Activated naive CD4-positive, alpha-beta T cell treated with anti-CD3 and anti-CD28 coated beads, Interleukin-2, amount 50 U/mL, for 16 hours (primary cell): Measurements from ENCODE around the gene FLAD1.

Source experiments
- DNase-seq: peaks from one replicate; pipeline ENCODE4 v3.0.0-alpha.2; 2020

FLAD1 gene

GRCh38 chr1:155005076-155006011 is 22.2 kb downstream of the FLAD1 start:
- DNase-seq: peak; percentile 29

DNA sequence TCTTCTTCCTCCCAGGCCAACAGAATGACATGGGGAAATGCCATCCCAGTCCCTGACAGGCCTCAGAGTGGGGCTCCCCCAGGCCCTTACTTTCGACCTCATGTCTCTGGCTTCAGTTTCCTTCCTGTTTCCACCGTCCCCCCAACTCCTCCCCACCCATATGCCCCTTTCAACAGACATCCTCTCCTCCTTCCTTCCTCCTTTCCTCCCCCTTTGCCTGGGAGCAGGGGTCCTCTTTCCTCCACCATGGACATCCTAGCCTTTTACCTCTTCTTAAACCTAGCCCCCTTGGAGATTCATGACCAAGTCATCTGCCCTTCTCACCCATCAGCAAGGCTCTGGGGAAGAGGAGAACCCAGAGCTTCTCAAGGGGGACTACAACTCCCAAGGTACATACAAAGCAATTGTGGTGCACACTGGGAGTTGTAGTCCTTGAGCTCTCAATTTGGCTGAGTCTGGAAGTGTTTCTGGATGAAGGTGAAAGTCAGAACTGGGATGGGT is 23.5 kb downstream of the FLAD1 start:
- peak; percentile 26 for DNase-seq

DNA sequence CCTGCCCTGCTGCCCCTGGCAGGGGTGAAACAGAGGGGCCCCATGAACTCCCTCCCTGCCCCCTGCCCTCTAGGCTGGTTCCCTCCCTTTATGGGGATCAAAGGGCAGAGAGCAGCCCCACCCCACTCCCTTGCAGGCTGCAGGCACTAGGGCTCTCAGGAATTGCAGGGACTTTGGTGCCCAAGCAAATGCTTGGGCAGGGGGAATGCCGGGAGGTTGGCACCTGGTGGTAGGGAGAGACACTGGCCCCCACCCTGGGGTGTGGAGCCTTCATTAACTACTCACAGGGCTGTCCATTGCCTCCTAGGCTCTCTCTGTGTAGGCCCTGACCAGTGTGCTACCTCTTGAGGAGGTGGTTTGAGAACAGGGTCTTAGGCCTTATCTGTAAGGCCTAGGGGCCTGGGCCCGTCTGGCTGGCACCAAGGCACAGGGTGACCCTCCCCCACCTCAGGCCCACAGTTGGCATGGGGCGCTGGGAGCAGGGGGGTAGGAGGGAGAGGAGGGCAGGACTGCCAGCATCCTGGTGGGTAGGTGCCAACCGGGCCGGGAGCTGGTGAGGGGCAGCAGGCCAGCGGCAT is 24.2 kb downstream of the FLAD1 start:
- peak; percentile 9 for DNase-seq

DNA sequence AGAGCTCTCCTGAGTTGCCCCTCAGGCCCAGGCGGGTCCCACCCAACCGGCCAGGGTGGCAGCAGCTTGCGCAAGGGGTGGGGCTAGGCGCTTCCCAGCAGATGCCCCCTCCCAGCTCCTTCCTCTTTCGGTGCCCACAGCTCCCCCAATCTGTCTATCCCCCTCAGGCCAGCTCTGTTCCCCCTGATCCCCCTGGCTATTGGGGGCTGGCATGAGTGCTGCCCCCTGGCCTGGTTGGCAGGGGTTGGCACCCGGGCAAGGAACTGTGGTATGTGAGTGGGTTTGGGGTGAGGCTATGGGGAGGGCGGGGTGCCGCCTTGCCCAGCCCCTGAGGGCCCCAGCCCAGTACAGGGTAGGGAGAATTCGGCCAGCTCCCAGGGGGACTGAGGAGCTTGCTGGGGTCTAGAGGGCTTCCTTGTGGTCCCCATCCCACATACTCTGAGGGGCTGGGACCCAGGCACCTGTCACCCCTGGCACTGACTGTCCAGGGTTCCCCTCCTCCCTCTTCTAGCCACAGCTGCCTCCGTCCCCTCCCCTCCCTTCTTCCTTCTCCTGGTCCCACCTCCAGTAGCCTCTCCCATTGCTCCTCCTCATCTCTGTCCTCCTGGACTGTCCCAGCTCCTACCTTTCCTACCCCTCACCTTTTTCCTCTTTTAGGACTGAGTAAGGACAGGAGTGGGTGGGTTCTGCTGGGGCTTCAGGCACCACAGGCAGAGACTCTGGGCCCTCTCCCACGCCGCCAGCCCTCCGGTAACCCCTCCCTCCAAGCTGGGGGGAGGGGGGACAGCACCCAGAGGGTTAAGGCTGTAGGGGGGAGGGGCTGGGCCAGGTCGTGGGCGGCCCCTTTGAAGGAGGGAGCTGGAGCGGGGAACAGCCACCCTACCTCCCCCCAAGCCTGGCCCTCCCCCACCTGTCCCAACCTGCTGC is 25.1 kb downstream of the FLAD1 start:
- DNase-seq: peak; percentile 75

DNA sequence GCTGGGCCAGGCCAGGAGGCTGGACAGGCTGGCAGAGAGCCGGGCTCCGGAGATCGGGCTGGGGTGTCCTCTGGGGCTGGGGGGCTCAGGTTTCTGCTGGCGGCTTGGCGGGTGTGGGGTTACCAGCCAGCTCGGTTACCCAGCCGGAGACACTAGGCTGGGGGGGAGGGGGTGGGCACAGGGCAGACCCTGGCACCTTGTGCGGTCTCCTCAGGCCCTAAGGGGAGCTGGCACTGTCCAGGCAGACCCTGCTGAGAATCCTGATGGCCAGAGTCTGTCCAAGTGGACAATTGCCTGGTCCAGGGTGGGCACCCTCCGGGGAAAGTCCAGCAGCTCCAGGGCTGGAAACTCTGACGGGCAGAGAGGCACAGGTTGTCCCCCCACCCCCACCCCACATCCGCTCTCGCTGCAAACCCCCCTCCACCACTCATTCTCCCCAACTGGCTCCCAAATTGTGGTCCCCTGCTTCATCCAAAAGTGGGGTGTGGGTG is 26.1 kb downstream of the FLAD1 start:
- peak; percentile 29 for DNase-seq

- DNase-seq: no peak
These were observed 26.6 kb downstream of the FLAD1 start for GRCh38 chr1:155009742-155010141.

GRCh38 chr1:155010211-155010918 is 27.2 kb downstream of the FLAD1 start:
- peak; percentile 16 for DNase-seq

DNA sequence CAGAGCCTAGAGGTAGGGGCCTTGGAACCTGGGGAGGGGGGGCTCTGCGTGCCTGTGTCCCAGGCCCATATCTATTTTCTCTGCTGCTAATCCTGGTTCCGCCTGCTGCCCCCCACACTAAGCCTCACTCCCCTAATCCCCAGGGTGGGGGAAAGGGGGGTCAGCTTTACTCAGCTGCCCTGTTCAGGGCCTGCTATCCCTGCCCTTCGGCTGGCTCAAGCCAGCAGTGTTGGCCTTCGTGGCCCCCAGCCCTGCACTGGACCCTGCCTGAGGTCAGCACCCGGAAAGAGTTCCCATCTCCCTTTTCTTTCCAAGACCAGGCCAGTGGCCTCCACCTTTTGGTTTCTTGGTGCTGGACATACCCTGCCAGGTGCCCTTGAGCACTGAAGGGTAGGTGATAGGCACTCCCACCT is 27.9 kb downstream of the FLAD1 start:
- DNase-seq: no peak

- DNase-seq: peak; percentile 8
These were observed 28.4 kb downstream of the FLAD1 start for GRCh38 chr1:155011437-155012025.

- peak; percentile 39 for DNase-seq
These were observed 28.9 kb downstream of the FLAD1 start for GRCh38 chr1:155012026-155012546.

- DNase-seq: peak; percentile 12
These were observed 29.8 kb downstream of the FLAD1 start for GRCh38 chr1:155012776-155013602.

- DNase-seq: peak; percentile 20
These were observed 30.5 kb downstream of the FLAD1 start for GRCh38 chr1:155013632-155014031.

DNA sequence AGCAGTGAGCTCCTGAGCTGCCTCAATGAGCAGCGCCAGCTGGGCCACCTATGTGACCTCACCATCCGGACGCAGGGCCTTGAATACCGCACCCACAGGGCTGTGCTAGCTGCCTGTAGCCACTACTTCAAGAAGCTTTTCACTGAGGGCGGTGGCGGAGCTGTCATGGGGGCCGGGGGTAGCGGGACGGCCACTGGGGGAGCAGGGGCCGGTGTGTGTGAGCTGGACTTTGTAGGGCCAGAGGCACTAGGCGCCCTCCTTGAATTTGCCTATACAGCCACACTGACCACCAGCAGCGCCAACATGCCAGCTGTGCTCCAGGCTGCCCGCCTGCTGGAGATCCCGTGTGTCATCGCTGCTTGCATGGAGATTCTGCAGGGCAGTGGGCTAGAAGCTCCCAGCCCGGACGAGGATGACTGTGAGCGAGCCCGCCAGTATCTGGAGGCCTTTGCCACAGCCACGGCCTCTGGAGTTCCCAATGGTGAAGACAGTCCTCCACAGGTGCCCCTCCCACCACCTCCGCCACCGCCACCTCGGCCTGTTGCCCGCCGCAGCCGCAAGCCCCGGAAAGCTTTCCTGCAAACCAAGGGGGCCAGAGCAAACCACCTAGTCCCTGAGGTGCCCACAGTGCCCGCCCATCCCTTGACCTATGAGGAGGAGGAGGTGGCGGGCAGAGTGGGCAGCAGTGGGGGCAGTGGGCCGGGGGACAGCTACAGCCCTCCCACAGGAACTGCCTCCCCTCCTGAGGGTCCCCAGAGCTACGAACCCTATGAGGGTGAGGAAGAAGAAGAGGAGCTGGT is 31.8 kb downstream of the FLAD1 start:
- peak; percentile 7 for DNase-seq

- no peak for DNase-seq
These were observed 32.5 kb downstream of the FLAD1 start for GRCh38 chr1:155015527-155016230.

- no peak for DNase-seq
These were observed 33.2 kb downstream of the FLAD1 start for GRCh38 chr1:155016231-155016831.

DNA sequence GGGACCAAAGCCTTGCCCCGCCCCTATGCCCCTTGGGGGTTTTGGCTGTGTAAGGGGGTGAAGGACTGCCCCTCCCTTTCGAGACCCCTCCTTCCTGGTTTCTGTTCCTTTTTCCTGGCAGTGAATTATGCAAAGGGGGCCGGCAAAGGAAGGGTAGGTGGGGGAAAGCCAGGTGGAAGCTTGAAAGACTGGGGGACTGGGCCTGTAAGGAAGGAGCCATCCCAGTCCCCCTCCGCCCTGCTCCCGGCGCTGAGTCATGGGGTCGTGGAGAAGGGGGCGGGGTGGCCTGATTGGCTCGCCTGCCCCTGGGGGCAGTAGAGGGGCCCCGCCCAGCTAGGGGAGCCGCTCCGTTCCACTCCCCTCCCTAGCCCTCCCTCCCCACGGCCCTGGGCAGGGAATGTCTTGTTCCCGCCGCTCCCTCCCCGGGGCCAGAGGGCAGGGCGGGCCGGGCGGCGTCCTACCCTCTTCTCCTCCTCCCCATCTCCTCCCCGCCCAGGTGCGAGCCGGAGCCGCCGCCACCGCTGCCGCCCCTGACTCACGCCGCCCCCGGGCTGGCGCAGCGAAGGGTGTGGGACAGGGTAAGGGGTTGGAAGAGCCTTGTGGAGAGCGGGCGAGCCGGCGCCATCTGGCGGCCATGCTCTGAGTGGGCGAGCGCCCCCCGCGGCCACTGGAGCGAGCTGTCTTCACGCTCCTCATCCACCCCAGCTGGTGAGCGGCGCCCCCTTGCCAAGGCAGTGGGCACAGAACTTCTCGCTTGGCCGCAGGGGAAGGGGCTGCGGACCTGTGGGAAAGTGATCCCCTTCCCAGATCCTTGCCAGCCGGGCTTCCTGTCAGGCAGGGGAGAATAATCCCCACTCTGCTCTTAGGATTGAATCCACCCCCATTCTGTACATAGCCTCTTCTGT is 34.1 kb downstream of the FLAD1 start:
- peak; percentile 95 for DNase-seq

DNA sequence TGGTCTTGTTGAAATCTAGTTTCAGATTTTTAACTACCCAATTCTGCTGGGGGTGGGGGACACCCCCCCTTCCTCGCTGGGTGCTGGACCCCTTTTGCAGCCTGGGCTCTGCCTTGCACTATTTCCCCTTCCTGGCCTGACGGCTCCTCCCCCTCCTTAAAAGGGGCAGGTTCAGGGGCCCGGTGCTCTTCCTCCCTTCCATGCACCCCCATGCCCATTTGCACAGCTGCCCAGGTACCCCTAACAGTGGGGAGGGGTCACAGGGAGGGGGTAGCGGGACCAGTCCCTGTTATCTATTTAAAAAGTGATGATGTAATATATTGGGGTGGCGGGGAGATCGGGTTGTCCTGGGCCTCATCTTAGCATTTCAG is 34.8 kb downstream of the FLAD1 start:
- DNase-seq: no peak
